HG03565 (cell line): ENCODE data around the gene PEG3.

Experiments
- ATAC-seq: cut with Tn5 transposase; IDR thresholded peaks from one replicate; pipeline ENCODE4 v1.9.1; 2021; ENCODE audit warnings: mild to moderate bottlenecking, moderate library complexity; ENCODE audit not compliant: unreplicated experiment

Gene PEG3

DNA sequence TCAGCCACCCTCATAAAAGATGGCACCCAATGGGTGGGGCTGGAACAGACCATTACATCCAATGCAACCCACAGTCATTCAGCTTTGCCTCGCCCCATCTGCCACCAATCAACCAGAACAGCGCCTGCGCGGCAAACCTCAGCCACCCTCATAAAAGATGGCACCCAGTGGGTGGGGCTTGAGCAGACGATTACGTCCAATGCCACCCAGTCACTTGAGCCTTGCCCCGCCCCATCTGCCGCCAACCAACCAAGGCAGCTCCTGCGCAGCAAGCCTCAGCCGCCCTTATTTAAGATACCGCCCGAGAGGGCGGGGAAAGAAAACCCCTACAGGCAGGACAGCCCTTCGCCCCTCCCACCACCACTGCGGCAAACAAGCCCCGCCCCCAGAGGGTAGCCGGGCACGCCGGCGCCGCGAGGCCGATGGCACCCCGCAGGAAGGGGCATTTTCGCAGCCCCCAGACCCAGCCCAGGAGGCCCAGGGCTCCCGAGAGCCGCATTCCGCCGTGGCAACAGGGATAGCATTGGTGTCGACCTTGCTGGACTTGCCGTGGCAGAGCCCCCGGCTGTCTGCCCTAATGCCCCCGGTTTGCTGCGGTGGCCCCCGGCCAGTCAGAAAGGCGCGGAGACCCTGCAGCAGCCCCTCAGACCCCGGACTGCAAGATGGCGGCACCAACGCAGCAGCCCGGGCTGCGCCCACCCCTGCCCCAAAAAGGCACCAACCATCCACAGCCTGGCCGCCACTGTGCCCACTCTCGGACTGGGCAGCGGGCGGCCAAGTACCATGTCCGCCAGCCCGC is 675 bp downstream of the PEG3 start:
- ATAC-seq = no peak

DNA sequence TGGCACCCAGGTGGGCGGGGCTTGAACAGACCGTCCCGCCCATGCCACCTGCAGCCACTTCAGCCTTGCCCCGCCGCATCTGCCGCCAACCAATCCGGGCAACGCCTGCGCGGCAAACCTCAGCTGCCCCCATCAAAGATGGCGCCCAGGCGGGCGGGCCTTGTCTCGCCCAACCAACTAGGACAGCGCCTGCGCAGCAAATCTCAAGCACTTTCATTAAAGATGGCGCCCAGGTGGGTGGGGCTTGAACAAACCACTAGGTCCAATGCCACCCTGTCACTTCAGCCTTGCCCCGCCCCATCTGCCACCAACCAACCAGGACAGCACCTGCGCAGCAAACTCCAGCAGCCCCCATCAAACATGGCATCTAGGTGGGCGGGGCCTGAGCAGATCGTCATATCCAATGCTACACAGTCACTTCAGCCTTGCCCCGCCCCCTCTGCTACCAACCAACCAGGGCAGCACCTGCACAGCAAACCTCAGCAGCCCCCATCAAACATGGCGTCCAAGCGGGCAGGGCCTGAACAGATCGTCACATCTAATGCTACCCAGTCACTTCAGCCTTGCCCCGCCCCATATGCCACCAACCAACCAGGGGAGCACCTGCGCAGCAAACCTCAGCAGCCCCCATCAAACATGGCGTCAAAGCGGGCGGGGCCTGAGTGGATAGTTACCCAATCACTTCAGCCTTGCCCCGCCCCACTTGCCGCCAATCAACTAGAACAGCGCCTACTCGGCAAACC is 1.4 kb downstream of the PEG3 start:
- ATAC-seq = no peak

DNA sequence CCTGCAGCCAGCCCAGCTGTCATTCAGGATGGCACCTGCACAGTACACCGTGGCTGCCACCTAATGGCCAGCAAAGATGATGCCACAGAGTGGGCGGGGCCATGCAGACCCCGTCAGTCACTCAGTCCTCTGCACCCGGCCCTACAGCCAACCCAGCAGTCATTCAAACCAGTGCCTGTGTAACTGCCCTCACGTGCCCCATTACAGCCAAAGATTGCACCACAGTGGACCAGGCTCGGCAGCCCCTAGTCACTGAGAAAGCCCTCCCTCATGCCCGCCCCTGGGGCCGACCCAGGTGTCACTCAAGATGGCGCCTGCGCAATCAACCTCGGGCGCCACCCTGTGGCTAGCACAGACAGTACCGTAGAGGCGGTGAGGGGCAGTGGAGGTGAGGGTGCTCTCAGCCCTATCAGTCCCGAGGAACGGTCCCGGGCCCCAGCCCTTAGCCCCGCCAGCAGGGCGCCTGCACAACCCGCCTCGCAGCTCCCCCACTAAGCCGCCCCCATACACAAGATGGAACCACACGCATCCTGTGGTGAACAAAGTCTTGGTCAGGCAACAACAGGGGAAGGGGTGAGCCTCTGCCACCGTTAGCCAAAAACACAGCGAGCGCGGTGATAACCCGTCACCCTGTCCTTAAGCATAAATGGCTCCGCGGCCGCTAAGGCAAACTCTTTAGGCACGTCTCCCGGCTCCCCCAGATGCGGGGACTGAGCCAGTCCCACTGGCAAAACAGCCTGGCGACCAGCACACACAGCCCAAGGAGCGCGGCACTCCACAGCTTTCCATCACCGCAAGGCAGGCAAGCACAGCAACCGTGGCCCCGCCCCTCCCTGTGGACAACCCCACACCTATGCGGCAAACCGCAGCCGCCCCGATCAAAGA is 2.3 kb downstream of the PEG3 start:
- ATAC-seq = no peak

DNA sequence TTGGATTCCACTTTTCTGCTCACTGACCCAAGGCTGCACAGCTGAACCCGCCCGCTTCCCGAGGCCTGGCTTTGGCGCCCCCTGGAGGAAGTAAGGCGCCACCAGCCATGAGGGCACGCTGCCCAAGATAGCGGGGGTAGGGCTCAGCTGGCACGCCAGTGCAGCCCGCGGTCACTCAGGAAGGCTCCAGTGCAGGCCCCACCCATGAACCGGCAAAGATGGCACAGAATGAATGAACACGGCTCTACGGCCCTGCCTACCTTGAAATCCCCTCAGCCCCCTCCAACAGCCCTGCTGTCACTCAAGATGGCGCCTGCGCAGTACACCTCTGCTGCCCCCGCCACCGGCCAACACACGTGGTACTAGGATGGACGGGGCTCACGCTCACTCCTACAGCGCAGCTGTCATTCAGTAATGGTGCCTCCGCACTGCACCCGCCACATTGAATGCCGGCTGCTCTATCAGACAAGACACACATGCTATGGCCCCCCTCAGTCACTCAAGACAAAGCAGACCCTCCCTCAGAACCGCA is 3.0 kb downstream of the PEG3 start:
- no peak for ATAC-seq

DNA sequence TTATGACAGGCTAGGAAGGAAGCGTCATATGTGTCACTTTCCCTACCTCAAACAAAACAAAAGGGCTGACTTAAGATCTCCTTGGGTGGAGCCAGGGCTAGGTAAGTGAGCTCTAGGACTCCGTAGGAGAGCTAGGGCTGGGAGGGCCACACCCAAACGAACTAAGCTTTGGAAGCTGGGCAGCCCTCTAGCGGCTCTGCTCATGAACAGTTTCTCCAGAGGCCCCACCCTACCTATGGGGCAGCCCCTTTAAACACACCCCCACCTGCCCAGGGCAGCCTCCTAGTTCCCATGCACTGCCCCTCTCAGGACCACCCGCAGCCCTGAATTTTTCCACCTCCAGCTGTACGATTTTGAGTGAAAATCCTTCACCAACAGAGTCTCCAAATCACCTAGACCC is 3.5 kb downstream of the PEG3 start:
- ATAC-seq = no peak

DNA sequence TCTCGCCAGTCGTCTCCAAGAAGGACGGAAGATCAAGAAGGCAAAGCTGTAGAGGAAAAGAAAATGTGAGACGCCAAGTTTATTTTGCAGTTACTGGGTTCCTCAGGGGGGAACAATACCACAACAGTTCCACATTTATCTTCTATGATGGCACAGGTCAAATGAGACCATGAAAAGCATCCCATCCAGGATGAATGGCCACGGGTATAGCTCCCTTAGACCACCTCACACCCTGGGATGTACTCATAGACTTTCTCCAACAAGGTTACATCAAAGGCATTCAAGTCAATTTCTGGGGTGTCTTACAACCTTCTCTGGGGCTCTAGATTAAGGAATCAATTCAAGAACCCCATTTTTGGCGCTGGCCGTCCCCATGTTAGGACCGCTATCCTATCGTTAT is 4.5 kb downstream of the PEG3 start:
- no peak for ATAC-seq

DNA sequence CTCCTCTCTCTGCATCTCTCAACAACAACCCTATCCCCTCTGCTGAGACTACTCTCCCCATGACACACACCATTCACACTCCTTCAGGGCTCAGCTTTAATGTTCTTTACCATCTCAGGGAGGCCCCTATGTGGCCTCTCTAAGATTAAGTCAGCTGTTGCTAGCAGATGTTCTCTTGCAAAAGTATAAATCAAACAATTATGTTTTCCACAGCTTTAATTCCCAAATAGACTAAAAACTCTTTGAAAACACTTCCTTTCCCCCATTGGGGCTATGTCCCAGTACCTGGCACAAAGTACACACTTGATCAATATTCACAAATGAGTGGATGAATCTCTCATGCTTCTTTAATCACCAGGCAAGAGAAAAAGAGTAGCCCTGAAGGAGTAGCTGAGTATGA is 5.1 kb downstream of the PEG3 start:
- ATAC-seq = no peak

DNA sequence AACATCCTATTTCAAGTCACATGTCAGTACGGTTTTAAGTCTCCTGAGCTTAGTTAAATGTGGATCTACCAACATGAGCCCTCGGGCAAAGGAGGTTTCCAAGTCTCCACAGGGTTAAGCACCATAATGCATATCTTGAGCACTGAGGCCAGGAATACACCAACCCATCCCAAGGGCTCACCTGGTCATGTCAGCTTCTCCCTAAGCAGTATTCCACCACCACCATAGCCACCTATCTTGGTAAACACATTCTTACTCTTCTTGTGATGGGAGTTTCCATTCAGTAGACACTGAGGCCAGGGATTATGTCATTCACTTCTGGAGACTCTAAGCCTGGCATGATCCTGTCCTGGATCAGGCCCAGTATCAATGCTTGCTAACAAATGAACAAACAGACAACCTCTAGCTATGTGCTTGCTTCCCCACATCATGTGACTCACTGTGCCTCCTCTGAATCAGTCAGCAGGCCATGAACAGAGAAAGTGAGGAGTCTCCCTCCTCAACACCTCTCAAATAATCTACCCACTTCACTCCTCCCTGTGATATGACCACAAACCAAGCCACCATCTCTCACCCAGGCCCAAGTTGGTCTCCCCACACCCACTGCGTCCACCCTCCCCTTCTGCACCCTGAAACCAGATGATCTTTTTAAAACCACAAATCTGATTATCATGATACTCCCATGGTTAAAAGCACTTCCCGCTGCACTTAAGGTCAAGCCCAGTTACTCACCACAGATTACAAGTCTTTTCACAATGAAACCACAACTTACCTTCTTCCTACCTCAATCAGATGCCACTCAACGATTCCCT is 5.8 kb downstream of the PEG3 start:
- ATAC-seq = no peak

DNA sequence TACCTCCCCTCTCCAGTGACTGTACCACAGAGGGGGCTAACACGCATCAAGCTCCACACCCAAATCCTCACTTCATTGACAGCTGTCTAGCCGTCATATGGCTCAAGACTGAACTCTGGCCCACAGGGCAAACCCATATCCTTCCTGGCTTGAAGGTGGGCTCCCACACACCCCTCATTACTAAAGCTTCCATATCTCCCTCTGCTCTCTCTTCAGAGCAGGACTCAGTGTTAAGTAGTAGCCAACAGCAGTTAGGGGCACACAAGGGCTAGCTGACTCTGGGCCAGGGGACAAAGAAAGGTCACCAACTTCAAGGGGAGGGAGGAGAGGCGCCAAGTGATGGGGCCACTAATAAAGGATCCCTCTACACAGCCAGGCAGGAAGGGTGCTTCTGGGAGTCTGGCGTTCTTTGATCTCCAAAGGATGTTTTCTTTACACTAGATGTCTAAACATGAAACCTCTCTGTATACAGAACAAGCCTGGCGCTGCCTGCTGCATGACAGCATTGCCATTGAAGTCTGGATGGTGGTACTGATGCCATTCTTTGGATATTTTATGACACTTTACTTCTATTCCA is 8.1 kb downstream of the PEG3 start:
- ATAC-seq = no peak

DNA sequence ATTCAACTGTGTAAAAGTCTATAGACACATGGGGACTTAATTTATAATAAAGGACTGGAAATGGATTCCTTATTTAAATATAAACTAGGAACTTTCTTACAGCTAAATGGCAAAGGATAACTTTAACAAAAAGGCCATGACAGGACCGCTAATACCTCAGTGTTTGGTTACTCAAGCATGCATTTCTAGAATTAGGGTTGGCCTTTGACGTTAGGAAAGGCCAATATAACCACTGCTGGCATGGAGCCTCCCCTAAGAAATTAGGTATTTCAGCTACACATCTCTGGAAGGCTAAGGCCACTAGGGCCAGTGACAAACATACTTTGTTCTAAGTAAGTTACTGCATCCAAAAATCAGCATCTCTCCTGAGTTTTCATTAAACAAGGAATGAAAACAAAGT is 9.3 kb downstream of the PEG3 start:
- no peak for ATAC-seq

DNA sequence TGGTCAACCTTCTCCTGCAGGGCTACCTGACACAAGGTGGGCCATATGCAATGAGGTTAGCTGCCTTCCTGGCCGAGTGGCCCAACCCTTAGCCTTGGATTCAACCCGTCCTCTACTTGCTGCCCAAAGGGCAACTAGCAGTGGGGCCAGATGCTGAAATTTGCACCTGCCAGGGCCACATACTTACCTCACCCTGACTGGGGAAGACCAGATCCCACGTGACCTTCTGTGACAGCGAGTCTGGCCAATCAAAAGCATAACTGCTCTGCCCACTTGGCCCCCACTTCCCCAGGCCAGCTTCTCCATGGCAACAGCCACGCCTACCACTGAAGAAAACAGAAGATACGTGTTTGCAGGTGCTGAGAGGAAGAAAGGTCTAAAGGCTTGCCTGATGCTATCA is 10.9 kb downstream of the PEG3 start:
- ATAC-seq = no peak

DNA sequence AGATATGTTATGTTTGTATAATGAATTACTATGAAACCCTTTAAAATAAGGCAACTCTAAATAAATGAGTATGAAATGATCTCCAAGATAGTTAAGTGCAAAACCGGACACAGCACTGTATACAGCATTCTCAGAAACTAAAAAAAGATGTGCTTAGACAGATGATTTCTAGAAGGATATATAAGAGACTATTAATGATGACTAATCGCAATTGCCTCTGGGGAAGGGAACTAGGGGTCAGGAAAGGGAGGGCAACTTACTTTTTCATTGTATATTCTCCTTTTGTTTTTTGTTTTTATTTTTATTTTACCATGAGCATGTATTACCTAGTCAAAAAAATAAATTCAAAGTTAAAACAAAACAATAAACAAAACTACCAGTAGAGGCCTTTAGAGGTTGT is 12.8 kb downstream of the PEG3 start:
- no peak for ATAC-seq

DNA sequence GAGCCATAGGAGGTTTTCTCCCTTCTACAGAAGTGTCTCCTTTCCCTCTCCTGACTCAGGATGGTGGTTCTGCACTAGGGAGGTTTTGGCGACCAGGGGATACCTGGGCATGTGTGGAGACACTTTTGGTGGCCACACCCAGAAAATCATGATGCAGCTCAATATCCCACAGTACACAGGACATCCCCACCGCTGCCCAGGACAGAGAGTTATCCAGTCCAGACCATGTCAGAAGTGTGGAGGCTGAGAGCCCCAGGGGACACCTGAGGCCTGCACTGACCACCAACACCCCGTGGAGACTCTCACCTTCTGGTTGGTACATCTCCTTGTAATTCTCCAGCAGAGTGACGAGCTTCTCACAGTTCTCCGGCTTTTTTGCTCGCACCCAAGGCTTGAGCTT is 16.6 kb downstream of the PEG3 start:
- ATAC-seq = no peak

DNA sequence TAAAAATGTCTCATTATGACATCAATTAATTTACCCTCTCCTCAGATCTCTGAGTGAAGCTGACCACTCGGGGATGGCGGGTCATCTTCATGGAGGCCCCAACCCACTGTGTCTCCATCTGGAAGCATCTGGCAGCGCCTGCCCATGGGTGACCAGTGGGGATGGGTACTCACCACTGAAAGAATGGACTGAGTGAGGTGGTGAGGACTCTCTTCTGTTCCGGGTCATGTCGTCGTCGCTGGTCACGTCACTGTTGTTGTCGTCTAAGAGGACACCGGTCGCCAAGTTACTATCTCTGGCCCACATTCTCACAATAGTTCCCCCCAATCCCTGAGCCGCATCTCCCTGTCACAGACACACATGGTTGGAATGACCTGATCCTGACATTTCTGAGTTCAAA is 17.1 kb downstream of the PEG3 start:
- no peak for ATAC-seq

DNA sequence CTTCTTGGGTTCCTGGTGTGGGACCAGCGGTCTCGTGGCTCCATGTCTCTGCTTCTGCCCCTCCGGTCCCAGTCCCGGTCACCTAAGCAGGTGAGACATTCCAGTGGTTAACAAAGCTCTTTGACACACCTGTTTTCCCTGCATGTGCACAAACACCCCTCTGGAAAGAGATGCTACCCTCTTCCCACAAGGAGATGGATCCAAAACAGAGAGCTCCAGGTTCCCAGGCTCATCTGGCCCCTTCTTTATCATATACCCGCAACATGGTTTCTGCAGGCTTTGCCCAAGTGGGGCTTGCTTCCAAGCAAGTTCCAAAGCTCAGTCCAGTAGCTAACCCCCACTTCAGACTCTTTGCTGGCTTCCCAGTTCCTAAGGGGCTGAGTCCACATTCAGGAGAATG is 17.8 kb downstream of the PEG3 start:
- no peak for ATAC-seq

DNA sequence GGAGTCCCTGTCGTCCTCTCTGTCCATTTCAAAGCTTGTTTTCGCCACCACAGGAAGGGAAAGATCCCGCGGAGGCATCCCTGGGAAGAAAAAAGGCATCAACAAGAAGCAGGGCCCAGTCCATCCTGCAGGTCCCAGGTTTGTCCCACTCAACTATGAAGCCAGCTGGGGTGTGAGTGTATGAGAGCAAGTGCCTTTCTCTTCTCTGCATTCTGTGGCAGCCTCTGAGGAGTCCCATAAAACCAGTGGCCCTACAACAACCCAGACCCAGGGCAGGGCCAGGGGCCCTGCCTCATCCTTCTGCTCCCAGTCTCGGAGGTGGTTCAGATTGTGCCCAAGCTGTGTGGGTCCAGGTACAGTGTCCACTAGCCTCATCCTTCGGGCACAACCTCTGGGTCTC is 18.9 kb downstream of the PEG3 start:
- no peak for ATAC-seq

DNA sequence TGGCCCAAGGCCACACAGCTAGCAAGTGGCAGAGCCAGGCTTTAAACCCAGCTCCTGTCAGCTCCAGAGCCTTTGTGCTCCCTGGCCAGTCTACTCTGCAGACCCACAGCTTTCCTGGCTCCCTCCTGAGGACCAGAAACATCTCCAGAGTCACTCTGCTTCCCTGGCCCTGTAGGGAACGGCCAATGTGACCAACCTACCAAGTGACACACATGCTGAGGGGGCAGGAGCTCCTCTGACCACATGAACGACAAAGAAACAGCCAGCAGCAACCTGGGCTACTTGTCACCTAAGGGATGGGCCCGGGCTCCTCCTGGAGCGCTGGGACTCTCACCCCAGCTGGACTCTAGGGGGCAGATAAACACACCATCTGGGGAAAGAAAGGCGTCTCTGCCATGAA is 19.3 kb downstream of the PEG3 start:
- ATAC-seq = no peak

DNA sequence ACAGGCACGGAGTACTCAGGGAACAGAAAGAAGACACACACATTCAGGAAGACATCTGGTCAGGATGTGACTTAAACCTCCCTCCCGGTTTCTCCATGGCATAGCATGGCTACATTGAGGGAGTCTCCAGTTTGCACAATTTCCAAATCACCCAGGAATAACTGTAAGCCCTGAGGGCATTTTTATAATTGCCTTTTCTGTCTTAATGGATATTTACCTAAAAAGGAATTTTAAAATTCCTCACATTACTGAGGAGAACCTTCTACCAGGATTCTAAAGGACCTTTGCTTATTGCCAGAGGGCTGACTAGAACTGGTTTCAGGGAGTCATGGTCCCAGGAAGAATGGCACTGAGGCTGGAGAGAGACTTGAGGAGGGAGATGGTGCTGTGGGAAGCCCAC is 21.4 kb downstream of the PEG3 start:
- no peak for ATAC-seq

DNA sequence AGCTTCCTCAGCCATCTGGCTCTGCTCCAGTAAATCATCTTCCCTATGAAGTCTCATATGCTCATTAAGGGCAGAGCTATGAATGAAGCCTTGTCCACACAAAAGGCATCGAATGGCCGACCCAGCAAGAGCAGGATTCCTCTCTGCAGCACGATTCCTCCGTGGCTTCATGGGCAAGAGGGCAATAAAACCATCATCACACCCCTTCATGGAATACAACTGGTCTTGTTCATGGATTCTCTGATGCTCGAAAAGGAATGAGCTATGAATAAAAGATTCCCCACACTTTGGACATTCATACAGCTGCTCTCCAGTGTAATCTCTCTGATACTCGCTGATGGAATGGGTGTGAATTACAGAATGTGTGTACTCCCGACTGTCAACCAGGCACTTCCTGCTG is 25.9 kb downstream of the PEG3 start:
- ATAC-seq = no peak

DNA sequence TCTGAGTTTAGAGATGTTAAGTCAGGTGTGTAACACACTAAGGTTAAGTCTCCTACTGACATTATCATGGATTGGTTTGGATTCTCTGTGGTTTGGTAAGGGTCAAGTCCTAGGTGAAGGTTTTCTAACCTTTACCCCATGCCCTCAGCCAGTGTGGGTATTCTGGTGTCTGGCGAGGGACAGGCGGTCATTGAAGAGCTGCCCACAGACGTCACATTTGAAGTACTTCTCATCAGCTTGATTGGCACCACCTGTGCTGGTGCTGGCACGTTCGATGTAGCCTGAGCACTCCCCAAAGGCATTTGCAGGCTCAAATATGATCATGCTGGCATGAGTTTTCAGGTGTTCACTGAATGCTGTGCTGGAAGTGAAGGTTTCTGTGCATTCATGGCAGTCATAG is 27.0 kb downstream of the PEG3 start:
- no peak for ATAC-seq
